Stimulated activated memory B cell treated with anti-CD40 and anti-IgM and Interleukin-4, amounts not matched to agents 10 μg/mL and 1 μg/mL and 100 μg/mL, for 72 hours (primary cell): ENCODE measurements around the gene SRGAP3.

Experiments used
- ATAC-seq: fragments of 150-1000 bp; cut with Tn5 transposase; 2 replicates; pipeline ENCODE4 v1.10.0; 2021
- H3K27ac Mint-ChIP-seq: one replicate; pipeline ENCODE4 v1.8.0; 2022; ENCODE audit warnings: mild to moderate bottlenecking, mixed read lengths
- H3K27me3 Mint-ChIP-seq: one replicate; pipeline ENCODE4 v1.8.0; 2022; ENCODE audit warnings: mixed read lengths
- H3K36me3 Mint-ChIP-seq: one replicate; pipeline ENCODE4 v1.8.0; 2022; ENCODE audit warnings: mixed read lengths
- H3K4me1 Mint-ChIP-seq: one replicate; pipeline ENCODE4 v1.8.0; 2022; ENCODE audit warnings: mixed read lengths
- H3K4me3 Mint-ChIP-seq: one replicate; pipeline ENCODE4 v1.8.0; 2022; ENCODE audit warnings: mild to moderate bottlenecking, moderate library complexity, mixed read lengths
- H3K9me3 Mint-ChIP-seq: one replicate; pipeline ENCODE4 v1.8.0; 2022; ENCODE audit warnings: mixed read lengths

Gene SRGAP3

DNA sequence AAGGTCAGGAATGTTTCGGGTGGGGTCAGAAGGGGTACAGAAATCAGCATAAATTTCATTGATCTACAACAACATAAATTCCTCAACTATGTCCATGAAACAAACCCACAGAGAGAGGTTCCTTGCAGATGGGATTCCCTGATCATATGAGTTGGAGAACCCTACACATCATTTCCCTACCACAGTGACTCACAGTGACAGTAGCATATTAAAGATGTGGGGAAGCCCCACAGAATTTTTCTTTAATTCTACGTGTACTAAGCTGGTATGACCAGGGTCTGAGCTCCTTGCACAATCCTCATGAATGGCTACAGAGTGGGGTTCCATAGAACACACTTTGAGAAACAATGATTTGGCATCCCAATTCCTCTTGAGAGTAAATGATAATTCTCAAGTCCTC is 169.3 kb downstream of the SRGAP3 start:
- ATAC-seq = peak; percentile 65
- H3K27me3 Mint-ChIP-seq = no peaks in the 10 kb centered on the region
- H3K9me3 Mint-ChIP-seq = no peaks in the 10 kb centered on the region
- H3K36me3 Mint-ChIP-seq = no peaks in the 10 kb centered on the region
- no peaks in the 10 kb centered on the region for H3K4me1 Mint-ChIP-seq
- H3K4me3 Mint-ChIP-seq = no peak overlapping the region
- H3K27ac Mint-ChIP-seq = no peak overlapping the region

DNA sequence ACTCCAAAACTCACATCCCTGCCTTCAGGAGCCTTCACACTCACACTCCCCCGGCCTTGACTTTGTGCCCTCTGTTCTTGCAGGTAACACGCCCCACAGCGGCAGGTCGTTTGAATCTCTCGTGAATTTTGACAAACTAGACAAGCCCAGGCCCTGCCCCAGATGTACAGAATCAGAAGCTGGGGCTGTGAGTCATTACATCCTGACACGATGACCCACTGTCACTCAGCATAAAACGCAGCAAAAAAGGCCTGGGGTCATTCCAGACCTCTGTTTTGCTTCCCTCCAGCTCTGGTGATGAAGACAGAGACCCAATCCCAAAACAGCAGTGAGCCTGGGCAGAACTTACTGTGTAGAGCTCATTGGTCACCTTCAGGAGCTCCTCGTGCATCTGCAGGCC is 169.8 kb downstream of the SRGAP3 start:
- Mint-ChIP-seq H3K36me3 (no peaks in the 10 kb centered on the region), H3K27ac (no peak overlapping the region), H3K4me1 (no peaks in the 10 kb centered on the region), H3K4me3 (no peak overlapping the region), H3K9me3 (no peaks in the 10 kb centered on the region), H3K27me3 (no peaks in the 10 kb centered on the region)
- no peak for ATAC-seq

DNA sequence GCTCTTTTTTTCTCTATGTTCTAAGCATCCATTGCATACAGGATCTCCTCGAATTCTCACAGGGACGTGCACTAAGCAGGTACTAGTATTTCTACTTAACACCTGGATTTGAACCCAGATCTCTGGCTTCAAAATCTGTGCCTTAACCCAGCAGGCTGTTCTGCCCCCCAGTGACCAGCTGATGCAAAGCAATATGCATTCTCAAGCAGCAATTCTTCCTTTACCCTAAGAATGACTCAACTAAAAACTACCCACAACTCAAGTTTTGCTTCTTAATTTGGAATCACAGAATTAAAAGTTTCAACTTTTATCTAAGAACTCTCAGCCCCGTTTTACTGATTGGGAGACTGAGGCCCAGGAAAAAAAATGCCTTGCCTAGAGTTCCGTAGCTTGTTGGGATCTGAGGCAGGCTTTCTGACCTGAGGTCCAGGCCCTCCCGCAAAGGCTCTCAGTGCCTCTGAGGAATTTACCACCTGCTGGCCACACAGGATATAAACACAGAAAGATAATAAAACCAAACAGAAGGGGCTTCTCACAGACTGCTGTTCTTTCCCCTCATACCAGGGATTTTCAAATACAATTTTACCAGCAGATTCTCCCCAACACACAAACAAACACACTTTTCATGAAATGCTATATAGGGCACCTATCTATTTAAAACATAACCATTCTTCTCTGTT is 170.7 kb downstream of the SRGAP3 start:
- ATAC-seq = no peak
- Mint-ChIP-seq H3K27ac (no peak overlapping the region), H3K9me3 (no peaks in the 10 kb centered on the region)

DNA sequence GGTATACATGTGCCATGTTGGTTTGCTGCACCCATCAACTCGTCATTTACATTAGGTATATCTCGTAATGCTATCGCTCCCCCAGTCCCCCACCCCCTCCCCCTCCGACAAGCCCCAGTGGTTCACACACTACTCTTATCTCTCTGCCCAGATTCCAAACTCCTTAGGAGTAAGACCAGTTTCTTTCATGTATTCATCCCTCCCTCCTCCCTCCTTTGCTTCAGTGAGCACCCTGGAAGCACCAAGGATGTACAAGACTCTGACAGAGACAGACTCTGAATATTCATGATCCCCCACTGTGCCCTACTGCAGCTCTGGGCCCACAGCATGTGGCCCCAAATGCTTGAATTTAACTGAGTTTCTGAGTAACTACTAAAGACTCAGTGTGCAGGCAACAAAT is 172.4 kb downstream of the SRGAP3 start:
- Mint-ChIP-seq H3K4me3 (no peak overlapping the region), H3K36me3 (no peaks in the 10 kb centered on the region), H3K9me3 (no peaks in the 10 kb centered on the region), H3K4me1 (no peaks in the 10 kb centered on the region), H3K27me3 (no peaks in the 10 kb centered on the region), H3K27ac (no peak overlapping the region)
- ATAC-seq = no peak

More for the DNA sequence above, 170.7 kb downstream of the SRGAP3 start:
- Mint-ChIP-seq H3K4me3 (no peak overlapping the region), H3K27me3 (no peaks in the 10 kb centered on the region), H3K4me1 (no peaks in the 10 kb centered on the region), H3K36me3 (no peaks in the 10 kb centered on the region)

DNA sequence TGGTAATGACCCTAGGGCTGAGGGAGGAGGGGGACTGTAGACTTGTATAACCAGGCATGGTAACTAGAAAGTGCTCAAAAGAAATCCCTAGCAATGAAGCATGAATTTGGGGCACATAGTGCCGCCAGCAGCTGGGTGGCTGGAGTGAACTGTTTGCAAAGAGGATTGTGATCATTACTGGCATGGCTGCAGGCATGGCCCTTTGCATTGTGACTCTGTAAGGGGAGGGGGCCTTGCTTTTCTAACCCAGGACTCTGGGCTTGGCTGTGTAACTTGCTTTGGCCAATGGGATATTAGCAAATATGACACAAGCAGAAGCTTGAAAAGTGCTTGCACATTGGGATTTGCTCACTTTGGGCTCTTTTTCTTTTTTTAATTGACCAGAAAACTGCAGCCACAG is 173.7 kb downstream of the SRGAP3 start:
- Mint-ChIP-seq H3K4me1 (no peaks in the 10 kb centered on the region), H3K27ac (no peak overlapping the region), H3K36me3 (no peaks in the 10 kb centered on the region), H3K27me3 (peaks cover 8% of the 10 kb centered on the region), H3K9me3 (no peaks in the 10 kb centered on the region), H3K4me3 (no peak overlapping the region)
- no peak for ATAC-seq

DNA sequence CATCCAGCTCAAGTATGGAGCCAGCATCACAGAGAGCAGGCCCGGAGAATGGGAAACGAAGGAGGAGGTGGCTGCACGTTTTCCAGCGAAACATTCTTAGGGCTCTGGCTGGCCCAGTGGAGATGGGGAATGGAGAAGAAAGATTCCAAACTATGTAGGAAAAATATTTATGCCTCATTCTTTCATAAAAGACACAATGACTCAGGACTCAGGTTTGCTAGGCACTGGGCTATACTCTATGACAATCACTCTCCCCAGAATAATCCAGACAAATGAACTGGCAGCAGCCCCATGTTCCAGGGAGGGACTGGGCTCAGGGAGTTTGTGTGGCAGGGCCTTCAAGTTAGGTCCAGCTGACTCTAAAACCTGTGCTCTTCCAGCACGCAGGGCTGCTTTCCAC is 175.4 kb downstream of the SRGAP3 start:
- H3K27ac Mint-ChIP-seq = no peak overlapping the region
- H3K4me1 Mint-ChIP-seq = no peaks in the 10 kb centered on the region
- H3K27me3 Mint-ChIP-seq = peaks cover 20% of the 10 kb centered on the region
- no peak for ATAC-seq
- H3K4me3 Mint-ChIP-seq = no peak overlapping the region
- no peaks in the 10 kb centered on the region for H3K9me3 Mint-ChIP-seq
- H3K36me3 Mint-ChIP-seq = no peaks in the 10 kb centered on the region

DNA sequence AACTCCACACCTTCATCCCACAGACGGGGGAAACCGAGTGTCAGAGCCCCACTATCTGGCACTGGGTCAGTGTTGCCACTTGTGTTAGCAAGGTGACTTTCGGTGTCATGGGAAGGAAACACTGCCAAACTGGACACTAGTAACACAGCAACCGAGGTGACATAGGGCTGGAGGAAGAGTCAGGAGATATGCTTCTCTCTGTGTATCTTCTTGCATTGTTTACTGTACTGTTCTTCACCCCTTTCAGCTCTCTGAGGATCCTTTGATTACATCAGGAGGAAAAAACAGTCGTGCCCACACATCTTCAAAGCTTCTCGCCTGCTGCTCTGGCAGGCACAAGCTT is 176.8 kb downstream of the SRGAP3 start:
- no peaks in the 10 kb centered on the region for H3K9me3 Mint-ChIP-seq
- no peak overlapping the region for H3K4me3 Mint-ChIP-seq
- ATAC-seq = no peak
- no peaks in the 10 kb centered on the region for H3K36me3 Mint-ChIP-seq
- H3K27ac Mint-ChIP-seq = no peak overlapping the region
- H3K4me1 Mint-ChIP-seq = no peaks in the 10 kb centered on the region
- H3K27me3 Mint-ChIP-seq = peaks cover 21% of the 10 kb centered on the region

DNA sequence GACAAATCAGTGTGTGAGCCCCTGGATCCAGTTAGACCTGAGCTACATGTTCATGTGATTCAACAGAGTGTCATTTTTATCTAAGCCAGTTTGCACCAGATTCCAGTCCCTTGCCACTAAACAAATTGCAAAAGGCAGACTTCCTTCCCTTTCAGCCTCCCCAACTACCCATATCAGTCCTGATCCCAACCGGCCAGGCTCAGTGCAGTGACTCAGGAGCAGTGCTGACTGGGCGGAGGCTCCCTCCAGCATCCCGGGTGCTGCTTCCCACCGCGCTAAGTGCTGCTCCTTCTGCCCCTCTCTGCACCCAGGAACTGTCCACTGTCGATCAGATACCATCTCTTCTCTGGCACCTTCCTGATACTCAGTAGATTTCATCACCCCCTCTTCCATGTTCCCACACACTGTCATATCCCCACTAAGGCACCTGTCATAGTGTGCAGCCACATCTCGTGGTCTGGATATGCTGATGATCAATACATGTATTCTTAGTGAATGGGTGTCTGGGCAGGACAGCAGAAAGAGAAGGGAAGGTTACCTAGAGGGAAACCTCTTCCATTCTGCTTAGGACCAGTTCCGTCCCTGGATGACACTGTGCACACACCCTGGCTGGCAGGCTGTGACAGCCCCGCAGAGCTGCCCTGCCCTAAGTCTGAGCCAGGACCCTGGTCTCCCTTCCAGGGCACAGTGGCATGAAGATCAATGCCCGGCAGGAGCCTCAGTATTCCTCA is 177.3 kb downstream of the SRGAP3 start:
- ATAC-seq = no peak
- Mint-ChIP-seq H3K4me1 (no peaks in the 10 kb centered on the region), H3K36me3 (no peaks in the 10 kb centered on the region), H3K27ac (no peak overlapping the region), H3K9me3 (no peaks in the 10 kb centered on the region), H3K27me3 (peaks cover 21% of the 10 kb centered on the region), H3K4me3 (no peak overlapping the region)

DNA sequence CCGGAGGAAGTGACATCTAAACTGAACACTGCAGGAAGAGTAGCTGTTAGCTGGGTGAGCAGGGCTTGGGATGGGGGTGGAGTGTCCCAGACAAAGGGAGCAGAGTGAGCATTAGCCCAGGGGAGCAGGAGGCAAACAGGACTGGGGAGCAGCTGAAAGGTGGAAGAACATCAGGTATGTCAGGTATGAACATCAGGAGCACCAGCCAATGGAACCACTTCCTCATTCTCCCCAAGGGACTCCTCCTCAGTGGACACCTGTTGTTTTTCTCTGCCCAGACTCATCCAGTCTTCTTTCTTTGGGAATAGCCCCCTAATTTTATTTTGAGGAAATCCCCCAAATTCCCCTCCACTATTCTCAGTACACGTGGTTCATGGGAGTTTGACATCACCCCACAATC is 178.5 kb downstream of the SRGAP3 start:
- Mint-ChIP-seq H3K9me3 (no peaks in the 10 kb centered on the region), H3K27ac (no peak overlapping the region), H3K4me1 (no peaks in the 10 kb centered on the region), H3K4me3 (no peak overlapping the region), H3K36me3 (no peaks in the 10 kb centered on the region), H3K27me3 (peaks cover 23% of the 10 kb centered on the region)
- ATAC-seq = no peak

DNA sequence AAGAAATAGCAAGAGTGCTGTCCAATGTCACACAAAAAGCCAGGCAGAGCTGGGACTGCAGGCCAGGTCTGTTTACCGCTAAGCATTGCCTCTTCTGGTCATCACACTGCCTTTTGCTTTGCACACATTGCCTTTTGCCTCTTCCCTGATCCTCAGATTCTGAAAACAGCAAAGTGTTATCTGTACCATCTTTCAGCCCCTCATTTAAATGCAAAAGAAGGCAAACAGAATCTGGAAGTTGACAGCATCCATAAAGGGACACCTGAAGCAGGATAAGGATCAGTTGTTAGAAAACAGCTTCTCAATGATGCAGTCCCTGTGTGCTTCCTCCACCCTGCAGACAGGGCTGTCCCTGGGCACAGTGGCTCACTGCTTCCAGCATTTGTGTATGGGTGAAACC is 179.5 kb downstream of the SRGAP3 start:
- Mint-ChIP-seq H3K4me1 (no peaks in the 10 kb centered on the region), H3K27ac (no peak overlapping the region), H3K27me3 (peaks cover 30% of the 10 kb centered on the region), H3K36me3 (no peaks in the 10 kb centered on the region), H3K9me3 (no peaks in the 10 kb centered on the region), H3K4me3 (no peak overlapping the region)
- ATAC-seq = no peak

DNA sequence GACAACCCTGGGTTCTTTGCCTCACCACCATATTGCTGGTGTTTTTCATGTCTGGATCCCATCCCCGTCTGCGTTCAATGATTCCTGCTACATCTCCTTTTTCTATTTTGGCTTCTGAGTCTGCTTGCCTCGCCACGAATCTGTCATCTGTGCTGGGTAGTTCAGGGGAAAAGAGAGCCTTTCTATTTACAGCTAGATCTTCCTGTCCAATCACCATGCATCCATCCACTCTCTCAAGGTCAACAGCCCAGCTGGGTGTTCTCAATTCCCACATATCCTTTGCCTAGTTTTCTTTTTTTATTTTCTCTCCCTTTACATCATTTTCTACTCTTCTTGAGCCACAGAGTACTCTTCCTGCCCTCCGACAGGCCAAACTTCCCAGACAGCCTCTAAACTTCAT is 181.4 kb downstream of the SRGAP3 start:
- Mint-ChIP-seq H3K9me3 (peaks cover 2% of the 10 kb centered on the region), H3K4me1 (no peaks in the 10 kb centered on the region), H3K27ac (no peak overlapping the region), H3K4me3 (no peak overlapping the region), H3K27me3 (peaks cover 38% of the 10 kb centered on the region), H3K36me3 (no peaks in the 10 kb centered on the region)
- ATAC-seq = no peak

DNA sequence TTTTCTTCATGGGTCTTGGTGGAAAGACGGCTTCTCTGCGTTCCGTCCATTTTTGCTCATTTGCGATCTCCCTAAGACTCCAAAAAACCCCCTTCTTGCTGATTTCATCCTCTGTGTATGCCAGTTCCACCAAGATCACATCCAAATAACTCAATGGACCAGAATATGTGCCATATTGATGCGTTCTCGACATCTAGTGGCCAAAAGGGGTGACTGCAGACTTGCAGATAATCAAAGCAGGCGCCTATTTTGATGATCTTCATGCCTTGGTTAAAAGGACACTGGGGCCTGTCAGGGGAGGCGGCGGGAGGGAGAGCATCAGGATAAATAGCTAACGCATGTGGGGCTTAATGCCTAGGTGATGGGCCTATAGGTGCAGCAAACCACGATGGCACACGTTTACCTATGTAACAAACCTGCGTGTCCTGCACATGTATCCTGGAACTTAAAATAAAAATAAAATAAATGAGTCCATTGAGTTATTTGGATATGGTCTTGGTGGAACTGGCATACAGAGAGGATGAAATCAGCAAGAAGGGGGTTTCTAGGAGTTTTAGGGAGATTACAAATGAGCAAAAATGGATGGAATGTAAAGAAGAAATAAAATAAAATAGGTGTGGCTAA is 182.0 kb downstream of the SRGAP3 start:
- Mint-ChIP-seq H3K9me3 (peaks cover 4% of the 10 kb centered on the region), H3K36me3 (peaks cover 3% of the 10 kb centered on the region), H3K4me3 (no peak overlapping the region), H3K4me1 (no peaks in the 10 kb centered on the region), H3K27ac (no peak overlapping the region), H3K27me3 (peaks cover 38% of the 10 kb centered on the region)
- peak; percentile 50 for ATAC-seq

DNA sequence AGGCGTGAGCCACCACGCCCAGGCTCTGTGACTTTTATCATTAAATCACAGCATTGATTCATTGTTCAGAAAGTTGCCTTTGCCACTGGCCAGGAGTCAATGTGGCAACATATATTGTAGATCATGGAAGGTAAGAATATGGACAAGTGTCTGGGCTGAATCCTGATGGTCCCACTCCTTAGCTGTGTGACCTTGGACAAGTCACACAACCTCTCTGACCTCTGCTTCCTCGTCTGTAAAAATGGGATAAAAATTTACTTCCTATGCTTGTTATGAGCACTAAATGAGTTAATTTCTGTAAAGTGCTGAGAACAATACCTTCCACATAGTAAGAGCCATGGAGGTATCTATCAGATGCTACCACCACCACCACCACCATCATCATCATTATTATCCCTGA is 182.7 kb downstream of the SRGAP3 start:
- no peak overlapping the region for H3K4me3 Mint-ChIP-seq

DNA sequence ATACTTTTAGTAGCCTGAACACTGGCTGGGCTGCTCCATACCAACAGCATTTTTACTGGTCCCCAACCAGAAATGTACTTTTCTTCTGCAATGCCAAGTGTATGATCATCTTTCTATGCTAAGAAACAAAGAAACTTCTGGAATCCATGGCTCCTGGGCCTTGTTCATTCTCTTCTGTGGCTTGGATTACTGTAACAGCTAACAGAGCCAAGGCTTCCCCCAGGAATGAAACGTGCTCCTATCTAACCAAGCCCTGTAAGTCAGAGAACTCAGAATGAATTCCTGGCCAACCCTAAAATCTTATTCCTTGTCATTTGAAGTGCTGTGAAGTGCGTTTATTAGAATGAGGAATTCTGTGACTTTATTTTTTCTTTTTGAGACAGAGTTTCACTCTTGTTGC is 183.3 kb downstream of the SRGAP3 start:
- ATAC-seq = no peak
- peaks cover 45% of the 10 kb centered on the region for H3K27me3 Mint-ChIP-seq
- H3K4me1 Mint-ChIP-seq = no peaks in the 10 kb centered on the region
- H3K4me3 Mint-ChIP-seq = no peak overlapping the region
- H3K27ac Mint-ChIP-seq = no peak overlapping the region
- H3K36me3 Mint-ChIP-seq = peaks cover 6% of the 10 kb centered on the region
- peaks cover 6% of the 10 kb centered on the region for H3K9me3 Mint-ChIP-seq

More for the DNA sequence above, 182.7 kb downstream of the SRGAP3 start:
- no peak for ATAC-seq
- no peaks in the 10 kb centered on the region for H3K4me1 Mint-ChIP-seq
- peaks cover 43% of the 10 kb centered on the region for H3K27me3 Mint-ChIP-seq
- H3K36me3 Mint-ChIP-seq = peaks cover 6% of the 10 kb centered on the region
- peaks cover 6% of the 10 kb centered on the region for H3K9me3 Mint-ChIP-seq
- H3K27ac Mint-ChIP-seq = no peak overlapping the region

DNA sequence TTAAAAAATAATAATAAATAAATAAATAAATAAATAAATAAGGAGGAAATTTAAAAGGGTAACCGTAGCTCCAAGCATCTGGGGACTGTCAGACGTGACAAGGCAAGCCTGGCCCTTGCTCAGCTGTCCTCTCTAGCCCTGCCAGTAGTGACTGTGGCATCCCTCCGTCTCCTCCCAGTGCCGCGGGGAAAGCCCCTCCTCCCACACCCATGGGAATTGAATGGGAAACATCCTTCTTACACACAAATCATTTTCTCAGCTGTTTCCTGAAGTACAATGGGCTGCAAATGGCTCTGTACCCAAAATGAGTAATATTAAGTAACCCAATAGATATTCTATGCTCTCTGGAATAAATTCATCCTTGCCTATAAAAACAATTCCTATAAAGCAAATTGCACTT is 184.6 kb downstream of the SRGAP3 start:
- H3K27ac Mint-ChIP-seq = no peak overlapping the region
- H3K9me3 Mint-ChIP-seq = peaks cover 6% of the 10 kb centered on the region
- peaks cover 38% of the 10 kb centered on the region for H3K27me3 Mint-ChIP-seq
- ATAC-seq = no peak
- peaks cover 6% of the 10 kb centered on the region for H3K36me3 Mint-ChIP-seq
- H3K4me3 Mint-ChIP-seq = no peak overlapping the region
- peaks cover 4% of the 10 kb centered on the region for H3K4me1 Mint-ChIP-seq

DNA sequence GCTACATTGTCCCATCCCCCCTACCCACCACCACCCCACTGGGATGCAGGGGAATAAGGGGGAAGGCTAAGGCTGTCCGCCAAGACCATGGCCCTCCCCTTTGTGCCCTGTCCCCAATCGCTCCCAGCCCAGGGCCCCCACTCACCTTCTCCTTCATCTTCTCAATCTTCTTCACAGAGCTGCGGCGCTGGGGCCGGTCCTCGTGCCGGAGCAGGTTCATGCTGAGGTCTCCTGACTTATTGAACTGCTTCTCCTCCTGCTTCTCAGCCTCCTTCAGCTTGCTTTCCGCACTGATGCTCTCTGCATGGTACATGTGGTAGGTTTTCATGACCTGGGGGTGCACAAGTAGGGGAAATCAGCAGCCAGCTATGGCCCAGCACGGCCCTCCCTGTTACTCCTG is 185.2 kb downstream of the SRGAP3 start:
- Mint-ChIP-seq H3K36me3 (peaks cover 6% of the 10 kb centered on the region), H3K4me1 (peaks cover 8% of the 10 kb centered on the region), H3K27me3 (peaks cover 37% of the 10 kb centered on the region), H3K27ac (no peak overlapping the region), H3K9me3 (peaks cover 6% of the 10 kb centered on the region), H3K4me3 (no peak overlapping the region)
- ATAC-seq = no peak
